ENCODE data around the gene GDPGP1. TPM values are rescaled to one million over a fixed set of nuclear protein-coding genes. Genes with fewer than 3 reads are reported as not detected.
"Not testable (repeated sequence)": the region's sequence is repeated elsewhere in the genome, so short reads cannot be mapped to it uniquely, and the experiment has no call there.

Gene GDPGP1
- total and polyA plus RNA-seq, 2 experiments from 2014 or later = 1.9 to 9.1 TPM

DNA sequence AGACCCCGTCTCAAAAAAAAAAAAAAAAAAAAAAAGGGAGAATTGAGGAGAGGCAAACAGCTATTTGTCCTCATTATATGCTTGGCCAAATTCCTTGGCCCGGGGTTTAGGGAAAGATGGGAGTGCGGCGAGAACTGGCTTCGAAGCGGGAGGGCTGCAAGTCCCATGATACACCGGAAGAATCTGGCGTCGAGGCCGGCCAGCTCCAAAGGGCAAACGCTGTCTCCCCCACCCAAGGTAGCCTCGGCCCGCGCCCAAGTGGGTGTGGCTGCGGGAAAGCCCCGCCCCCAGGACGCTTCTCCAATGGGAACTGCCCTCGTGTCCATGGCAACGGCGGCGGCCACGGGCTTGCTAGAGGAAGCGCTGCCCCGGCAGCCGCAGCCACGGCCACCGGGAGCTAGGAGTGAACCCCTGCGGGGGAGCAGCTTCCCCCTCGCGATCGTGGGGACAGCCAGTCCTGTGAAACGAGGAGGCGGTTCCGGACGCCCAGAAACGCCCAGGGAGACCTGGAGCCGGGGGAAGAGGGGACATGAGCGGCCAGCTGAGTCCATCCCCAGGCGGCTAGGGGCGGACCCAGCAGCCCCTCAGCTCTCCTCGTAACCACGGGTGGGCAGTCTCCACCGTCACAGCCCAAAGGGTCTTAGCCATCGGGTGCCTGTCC is 15.3 kb downstream of the GDPGP1 start, which contains the start of gene TTLL13:
TTLL13 (plus strand) TSS at position 354 of the 661 bp plus-strand sequence. CDS start 1,075 bp downstream, outside the sequence.
- no peaks in the 10 kb centered on the region for H3K36me3 ChIP-seq
- H3K4me1 ChIP-seq (ENCODE audit: low read depth) = peaks cover 5% of the 10 kb centered on the region
- H3K4me3 ChIP-seq = peak within 1 kb of the TSS; percentile 50
- no peaks in the 10 kb centered on the region for H3K27me3 ChIP-seq
- H3K27ac ChIP-seq = peak within 1 kb of the TSS; percentile 57
- TF ChIP-seq, protein P1, sequence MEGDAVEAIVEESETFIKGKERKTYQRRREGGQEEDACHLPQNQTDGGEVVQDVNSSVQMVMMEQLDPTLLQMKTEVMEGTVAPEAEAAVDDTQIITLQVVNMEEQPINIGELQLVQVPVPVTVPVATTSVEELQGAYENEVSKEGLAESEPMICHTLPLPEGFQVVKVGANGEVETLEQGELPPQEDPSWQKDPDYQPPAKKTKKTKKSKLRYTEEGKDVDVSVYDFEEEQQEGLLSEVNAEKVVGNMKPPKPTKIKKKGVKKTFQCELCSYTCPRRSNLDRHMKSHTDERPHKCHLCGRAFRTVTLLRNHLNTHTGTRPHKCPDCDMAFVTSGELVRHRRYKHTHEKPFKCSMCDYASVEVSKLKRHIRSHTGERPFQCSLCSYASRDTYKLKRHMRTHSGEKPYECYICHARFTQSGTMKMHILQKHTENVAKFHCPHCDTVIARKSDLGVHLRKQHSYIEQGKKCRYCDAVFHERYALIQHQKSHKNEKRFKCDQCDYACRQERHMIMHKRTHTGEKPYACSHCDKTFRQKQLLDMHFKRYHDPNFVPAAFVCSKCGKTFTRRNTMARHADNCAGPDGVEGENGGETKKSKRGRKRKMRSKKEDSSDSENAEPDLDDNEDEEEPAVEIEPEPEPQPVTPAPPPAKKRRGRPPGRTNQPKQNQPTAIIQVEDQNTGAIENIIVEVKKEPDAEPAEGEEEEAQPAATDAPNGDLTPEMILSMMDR (IDR thresholded peaks at IDR 0.05; ENCODE audit: low read depth, low read length) = peak; percentile 6
- no peaks in the 10 kb centered on the region for H3K9me3 ChIP-seq (ENCODE audit: low read depth)
- DNase-seq (ENCODE audit: low read depth in 1 of 2, low spot score in 1 of 2) = peak; percentile 93 to 97

DNA sequence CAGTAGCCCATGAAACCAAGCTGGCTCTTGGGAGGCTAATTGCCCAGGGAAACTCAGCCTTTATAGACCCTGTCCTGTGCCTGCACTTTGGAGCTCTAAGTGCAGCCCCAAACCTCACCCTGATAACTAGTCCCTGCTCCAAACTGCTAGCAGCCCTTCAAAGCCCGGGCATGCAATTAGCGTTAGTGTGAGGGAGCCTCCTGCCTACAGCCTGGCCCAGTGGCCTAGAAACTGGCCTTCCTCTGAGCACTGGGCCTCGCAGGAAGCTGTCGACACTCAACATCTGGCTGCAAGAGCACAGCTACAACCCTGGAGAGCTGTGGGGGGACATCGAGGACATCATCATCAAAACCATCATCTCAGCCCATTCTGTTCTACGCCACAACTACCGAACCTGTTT is 23.8 kb downstream of the GDPGP1 start:
- no peak overlapping the region for H3K4me3 ChIP-seq
- no peaks in the 10 kb centered on the region for H3K36me3 ChIP-seq
- no peak for DNase-seq (ENCODE audit: low read depth in 1 of 2, low spot score in 1 of 2)
- no peak overlapping the region for H3K27ac ChIP-seq
- H3K9me3 ChIP-seq (ENCODE audit: low read depth) = no peaks in the 10 kb centered on the region
- TF ChIP-seq, protein P1 (IDR thresholded peaks at IDR 0.05; ENCODE audit: low read depth, low read length) = no peak
- H3K4me1 ChIP-seq (ENCODE audit: low read depth) = no peaks in the 10 kb centered on the region
- H3K27me3 ChIP-seq = no peaks in the 10 kb centered on the region

DNA sequence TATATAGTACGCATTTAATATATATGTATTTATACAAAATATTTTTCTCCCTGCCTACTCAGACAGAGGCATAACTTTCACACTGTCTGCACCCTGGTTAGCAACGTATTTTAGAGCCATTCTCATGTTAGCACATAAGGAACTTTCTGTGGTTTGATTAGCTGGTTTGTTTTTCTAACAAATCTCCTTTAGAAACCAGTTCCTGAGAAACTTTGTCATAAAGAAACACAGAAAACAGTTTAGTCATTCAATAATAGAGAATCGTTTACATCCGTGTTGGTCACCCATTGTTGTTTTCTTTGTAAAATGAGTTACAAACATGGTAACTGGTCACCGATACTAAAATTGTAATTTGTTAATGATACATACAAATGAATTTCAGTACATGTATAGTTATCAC is 25.5 kb downstream of the GDPGP1 start:
- TF ChIP-seq, protein P1 (IDR thresholded peaks at IDR 0.05; ENCODE audit: low read depth, low read length) = no peak
- no peak overlapping the region for H3K27ac ChIP-seq
- no peaks in the 10 kb centered on the region for H3K4me1 ChIP-seq (ENCODE audit: low read depth)
- H3K4me3 ChIP-seq = no peak overlapping the region
- no peaks in the 10 kb centered on the region for H3K9me3 ChIP-seq (ENCODE audit: low read depth)
- no peaks in the 10 kb centered on the region for H3K36me3 ChIP-seq
- no peak for DNase-seq (ENCODE audit: low read depth in 1 of 2, low spot score in 1 of 2)
- H3K27me3 ChIP-seq = no peaks in the 10 kb centered on the region

DNA sequence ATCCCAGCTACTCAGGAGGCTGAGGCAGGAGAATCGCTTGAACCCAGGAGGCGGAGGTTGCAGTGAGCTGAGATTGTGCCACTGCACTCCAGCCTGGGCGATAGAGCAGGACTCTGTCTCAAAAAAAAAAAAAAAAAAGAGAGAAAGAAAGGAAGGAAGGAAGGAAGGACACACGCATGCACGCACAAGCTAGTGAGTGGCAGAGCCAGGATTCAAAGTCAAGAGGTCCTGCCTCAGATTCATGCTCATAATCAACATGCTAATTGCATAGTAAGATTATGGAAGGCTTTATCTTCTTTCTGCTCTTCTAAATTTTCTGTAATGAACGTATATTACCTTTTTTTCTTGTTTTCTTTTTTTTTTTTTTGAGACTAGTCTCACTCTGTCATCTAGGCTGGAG is 26.7 kb downstream of the GDPGP1 start:
- H3K27ac ChIP-seq; H3K9me3 ChIP-seq (ENCODE audit: low read depth); H3K4me1 ChIP-seq (ENCODE audit: low read depth); H3K27me3 ChIP-seq; H3K36me3 ChIP-seq; H3K4me3 ChIP-seq; DNase-seq (ENCODE audit: low read depth in 1 of 2, low spot score in 1 of 2): not testable (repeated sequence)

DNA sequence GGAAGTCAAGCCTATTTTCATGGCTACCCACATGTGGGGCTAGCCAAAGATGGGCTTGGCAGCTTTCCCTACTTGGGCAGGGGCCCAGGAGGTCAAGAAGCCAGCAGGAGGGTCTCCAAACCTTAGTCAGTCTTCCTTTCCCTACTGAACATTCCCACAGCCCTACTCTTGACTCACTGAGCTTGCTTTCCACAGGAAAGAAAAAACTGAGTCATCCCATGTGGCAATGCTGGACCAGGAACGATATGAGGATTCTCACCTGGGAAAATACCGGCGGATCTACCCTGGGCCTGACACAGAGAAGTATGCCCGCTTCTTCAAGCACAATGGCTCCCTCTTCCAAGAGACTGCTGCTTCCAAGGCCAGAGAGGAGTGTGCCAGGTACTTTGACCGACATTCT is 27.8 kb downstream of the GDPGP1 start:
- Histone ChIP-seq H3K9me3 (ENCODE audit: low read depth) (no peaks in the 10 kb centered on the region), H3K27me3 (no peaks in the 10 kb centered on the region), H3K4me1 (ENCODE audit: low read depth) (peaks cover 6% of the 10 kb centered on the region), H3K36me3 (no peaks in the 10 kb centered on the region), H3K27ac (no peak overlapping the region), H3K4me3 (no peak overlapping the region)
- TF ChIP-seq, protein P1 (IDR thresholded peaks at IDR 0.05; ENCODE audit: low read depth, low read length) = no peak
- DNase-seq (ENCODE audit: low read depth in 1 of 2, low spot score in 1 of 2) = peak in 1 of 2 donors; percentile 58

DNA sequence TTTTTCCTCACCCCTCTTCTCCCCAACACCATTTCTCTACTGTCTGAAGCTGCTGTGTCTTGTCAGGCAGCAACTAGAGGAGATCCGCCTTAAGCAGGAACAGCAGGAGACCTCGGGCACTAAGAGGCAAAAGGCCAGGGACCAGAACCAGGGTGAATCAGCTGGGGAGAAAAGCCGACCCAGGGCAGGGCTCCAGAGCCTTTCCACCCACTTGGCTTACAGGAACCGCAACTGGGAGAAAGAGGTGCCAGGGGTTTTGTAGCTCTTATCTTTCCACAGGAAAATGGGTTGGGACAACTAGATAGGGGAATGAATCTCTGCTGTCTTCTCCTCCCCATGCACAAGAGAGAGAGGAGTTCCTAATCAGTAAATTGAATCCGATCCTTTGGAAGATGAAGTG is 28.4 kb downstream of the GDPGP1 start:
- Histone ChIP-seq H3K36me3 (no peaks in the 10 kb centered on the region), H3K4me1 (ENCODE audit: low read depth) (peaks cover 12% of the 10 kb centered on the region), H3K9me3 (ENCODE audit: low read depth) (no peaks in the 10 kb centered on the region), H3K27ac (no peak overlapping the region), H3K27me3 (no peaks in the 10 kb centered on the region), H3K4me3 (no peak overlapping the region)
- TF ChIP-seq, protein P1 (IDR thresholded peaks at IDR 0.05; ENCODE audit: low read depth, low read length) = no peak
- peak in 1 of 2 donors; percentile 27 for DNase-seq (ENCODE audit: low read depth in 1 of 2, low spot score in 1 of 2)

Measured in cardiac muscle cell (in vitro differentiated cells and primary cell).